Stimulated activated effector memory CD8-positive, alpha-beta T cell treated with anti-CD3 and anti-CD28 coated beads, Interleukin-12 subunit alpha, Interleukin-12 subunit beta, amount 100 ng/mL, for 72 hours (primary cell): ENCODE data around the gene PLA2G7.

Source experiments
- ATAC-seq: fragments of 150-1000 bp; cut with Tn5 transposase; 2 replicates; pipeline ENCODE4 v1.10.0; 2021
- DNase-seq, 2 donors: peaks; one replicate each; pipeline ENCODE4 v3.0.0; 2021 to 2022; ENCODE audit warnings: low spot score in 2 of 2
- H3K27ac Mint-ChIP-seq: one replicate; pipeline ENCODE4 v1.8.0; 2022; ENCODE audit warnings: mild to moderate bottlenecking, mixed read lengths
- H3K36me3 Mint-ChIP-seq: one replicate; pipeline ENCODE4 v1.8.0; 2022; ENCODE audit warnings: mild to moderate bottlenecking, mixed read lengths
- H3K4me1 Mint-ChIP-seq: one replicate; pipeline ENCODE4 v1.8.0; 2022; ENCODE audit warnings: mixed read lengths
- H3K4me3 Mint-ChIP-seq: one replicate; pipeline ENCODE4 v1.8.0; 2022; ENCODE audit warnings: mild to moderate bottlenecking, mixed read lengths
- H3K9me3 Mint-ChIP-seq: one replicate; pipeline ENCODE4 v1.8.0; 2022; ENCODE audit warnings: mixed read lengths

The PLA2G7 gene

GRCh38 chr6:46733341-46733801 is 1.8 kb downstream of the PLA2G7 start:
- H3K4me3 Mint-ChIP-seq: no peak overlapping the region
- no peak overlapping the region for H3K27ac Mint-ChIP-seq
- DNase-seq (peak in 1 of 2 donors; percentile 20), ATAC-seq (no peak)
- H3K4me1 Mint-ChIP-seq: no peaks in the 10 kb centered on the region
- H3K36me3 Mint-ChIP-seq: no peaks in the 10 kb centered on the region
- no peaks in the 10 kb centered on the region for H3K9me3 Mint-ChIP-seq

- Mint-ChIP-seq H3K4me3 (no peak overlapping the region), H3K4me1 (no peaks in the 10 kb centered on the region), H3K27ac (no peak overlapping the region), H3K9me3 (no peaks in the 10 kb centered on the region), H3K36me3 (no peaks in the 10 kb centered on the region)
- DNase-seq (no peak), ATAC-seq (no peak)
These were observed 4.2 kb downstream of the PLA2G7 start for GRCh38 chr6:46730921-46731461.

GRCh38 chr6:46729787-46730326 is 5.3 kb downstream of the PLA2G7 start:
- Mint-ChIP-seq H3K27ac (no peak overlapping the region), H3K36me3 (no peaks in the 10 kb centered on the region), H3K9me3 (no peaks in the 10 kb centered on the region), H3K4me3 (no peak overlapping the region), H3K4me1 (no peaks in the 10 kb centered on the region)
- no peak for DNase-seq
- no peak for ATAC-seq

- ATAC-seq: no peak
- Mint-ChIP-seq H3K9me3 (no peaks in the 10 kb centered on the region), H3K36me3 (no peaks in the 10 kb centered on the region)
These were observed 14.8 kb downstream of the PLA2G7 start for GRCh38 chr6:46720401-46720800.

GRCh38 chr6:46719099-46719498 is 16.1 kb downstream of the PLA2G7 start:
- DNase-seq (no peak), ATAC-seq (peak; percentile 71)
- Mint-ChIP-seq H3K36me3 (no peaks in the 10 kb centered on the region), H3K4me1 (no peaks in the 10 kb centered on the region), H3K9me3 (no peaks in the 10 kb centered on the region), H3K4me3 (no peak overlapping the region), H3K27ac (no peak overlapping the region)

More at GRCh38 chr6:46720401-46720800, 14.8 kb downstream of the PLA2G7 start:
- DNase-seq: no peak
- Mint-ChIP-seq H3K4me3 (no peak overlapping the region), H3K4me1 (no peaks in the 10 kb centered on the region), H3K27ac (no peak overlapping the region)

- no peak overlapping the region for H3K27ac Mint-ChIP-seq
- no peak overlapping the region for H3K4me3 Mint-ChIP-seq
- H3K9me3 Mint-ChIP-seq: no peaks in the 10 kb centered on the region
- H3K36me3 Mint-ChIP-seq: no peaks in the 10 kb centered on the region
- no peaks in the 10 kb centered on the region for H3K4me1 Mint-ChIP-seq
- DNase-seq (no peak), ATAC-seq (no peak)
These were observed 20.0 kb downstream of the PLA2G7 start for GRCh38 chr6:46715141-46715540.

- no peaks in the 10 kb centered on the region for H3K4me1 Mint-ChIP-seq
- ATAC-seq (no peak), DNase-seq (no peak)
- H3K27ac Mint-ChIP-seq: no peak overlapping the region
- no peak overlapping the region for H3K4me3 Mint-ChIP-seq
- no peaks in the 10 kb centered on the region for H3K36me3 Mint-ChIP-seq
- H3K9me3 Mint-ChIP-seq: no peaks in the 10 kb centered on the region
These were observed 23.7 kb downstream of the PLA2G7 start for GRCh38 chr6:46711491-46711890.

- no peaks in the 10 kb centered on the region for H3K9me3 Mint-ChIP-seq
- no peaks in the 10 kb centered on the region for H3K36me3 Mint-ChIP-seq
- H3K27ac Mint-ChIP-seq: no peak overlapping the region
- DNase-seq (no peak), ATAC-seq (peak; percentile 74)
- H3K4me3 Mint-ChIP-seq: no peak overlapping the region
- H3K4me1 Mint-ChIP-seq: no peaks in the 10 kb centered on the region
These were observed 28.7 kb downstream of the PLA2G7 start for GRCh38 chr6:46706464-46706863.

GRCh38 chr6:46704562-46704961 is 30.6 kb downstream of the PLA2G7 start:
- no peaks in the 10 kb centered on the region for H3K4me1 Mint-ChIP-seq
- no peak overlapping the region for H3K4me3 Mint-ChIP-seq
- DNase-seq: no peak
- peak; percentile 47 for ATAC-seq
- no peaks in the 10 kb centered on the region for H3K9me3 Mint-ChIP-seq
- H3K27ac Mint-ChIP-seq: no peak overlapping the region
- H3K36me3 Mint-ChIP-seq: no peaks in the 10 kb centered on the region

- no peaks in the 10 kb centered on the region for H3K9me3 Mint-ChIP-seq
- no peaks in the 10 kb centered on the region for H3K36me3 Mint-ChIP-seq
- no peak overlapping the region for H3K4me3 Mint-ChIP-seq
- ATAC-seq: no peak
- H3K4me1 Mint-ChIP-seq: no peaks in the 10 kb centered on the region
- H3K27ac Mint-ChIP-seq: no peak overlapping the region
- no peak for DNase-seq
These were observed 35.2 kb downstream of the PLA2G7 start for GRCh38 chr6:46699970-46700369.

- Mint-ChIP-seq H3K4me3 (no peak overlapping the region), H3K4me1 (no peaks in the 10 kb centered on the region), H3K27ac (no peak overlapping the region), H3K36me3 (no peaks in the 10 kb centered on the region), H3K9me3 (no peaks in the 10 kb centered on the region)
- ATAC-seq (no peak), DNase-seq (no peak)
These were observed 44.2 kb downstream of the PLA2G7 start for GRCh38 chr6:46690911-46691451.

- Mint-ChIP-seq H3K4me1 (no peaks in the 10 kb centered on the region), H3K36me3 (no peaks in the 10 kb centered on the region), H3K4me3 (no peak overlapping the region), H3K9me3 (no peaks in the 10 kb centered on the region), H3K27ac (no peak overlapping the region)
- DNase-seq: no peak
- ATAC-seq: no peak
These were observed 44.9 kb downstream of the PLA2G7 start for GRCh38 chr6:46690141-46690755.

GRCh38 chr6:46689657-46690056 is 45.5 kb downstream of the PLA2G7 start:
- Mint-ChIP-seq H3K9me3 (no peaks in the 10 kb centered on the region), H3K27ac (no peak overlapping the region), H3K36me3 (no peaks in the 10 kb centered on the region), H3K4me3 (no peak overlapping the region), H3K4me1 (no peaks in the 10 kb centered on the region)
- DNase-seq (no peak), ATAC-seq (no peak)

- H3K4me3 Mint-ChIP-seq: no peak overlapping the region
- no peaks in the 10 kb centered on the region for H3K9me3 Mint-ChIP-seq
- H3K27ac Mint-ChIP-seq: no peak overlapping the region
- no peaks in the 10 kb centered on the region for H3K4me1 Mint-ChIP-seq
- ATAC-seq: no peak
- DNase-seq: no peak
- H3K36me3 Mint-ChIP-seq: no peaks in the 10 kb centered on the region
These were observed 46.2 kb downstream of the PLA2G7 start for GRCh38 chr6:46688966-46689335.

GRCh38 chr6:46688117-46688965 is 46.8 kb downstream of the PLA2G7 start:
- Mint-ChIP-seq H3K4me3 (no peak overlapping the region), H3K36me3 (no peaks in the 10 kb centered on the region), H3K4me1 (no peaks in the 10 kb centered on the region), H3K9me3 (no peaks in the 10 kb centered on the region), H3K27ac (no peak overlapping the region)
- no peak for ATAC-seq
- no peak for DNase-seq
